Fibroblast of villous mesenchyme (primary cell): ENCODE data around the gene TLE5. TPM values are rescaled to one million over a fixed set of nuclear protein-coding genes. Genes with fewer than 3 reads are reported as not detected.

Experiments used
- DNase-seq: peaks from one replicate; pipeline ENCODE4 v3.0.0-alpha.2; 2010; ENCODE audit warnings: low read depth
- H3K4me3 ChIP-seq: 2 replicates; pipeline ENCODE4 v1.5.1; 2011; ENCODE audit warnings: low read depth, mild to moderate bottlenecking, low read length
- CTCF ChIP-seq: IDR thresholded peaks from 2 replicates; pipeline ENCODE4 v1.5.1; 2012; ENCODE audit warnings: low read depth, mild to moderate bottlenecking, low read length; ENCODE audit not compliant: insufficient read depth
- total RNA-seq: library from RNA; depleted of rRNA; stranded (reverse); fragments of >200 nt; gene quantifications from 2 replicates; pipeline ENCODE4 v1.2.3, GENCODE V29; 2012

Gene TLE5
- total RNA-seq, 1 donor: 289 TPM

GRCh38 chr19:3080286-3080685, 18.0 kb upstream of the TLE5 start:
- peak; percentile 68 for DNase-seq
- no peak for TF ChIP-seq CTCF
- H3K4me3 ChIP-seq: no peak overlapping the region

GRCh38 chr19:3079578-3079977, 17.3 kb upstream of the TLE5 start:
- no peak overlapping the region for H3K4me3 ChIP-seq
- no peak for TF ChIP-seq CTCF
- DNase-seq: no peak

- DNase-seq: no peak
- H3K4me3 ChIP-seq: no peak overlapping the region
- TF ChIP-seq CTCF: peak; percentile 90
These were observed 13.5 kb upstream of the TLE5 start for GRCh38 chr19:3075605-3076431.

GRCh38 chr19:3073931-3074595, 11.8 kb upstream of the TLE5 start:
- TF ChIP-seq CTCF: peak; percentile 34
- DNase-seq: peak; percentile 44
- no peak overlapping the region for H3K4me3 ChIP-seq

GRCh38 chr19:3073159-3073563, 10.9 kb upstream of the TLE5 start:
- DNase-seq: peak; percentile 74
- H3K4me3 ChIP-seq: no peak overlapping the region
- TF ChIP-seq CTCF: no peak

GRCh38 chr19:3071768-3072167, 9.5 kb upstream of the TLE5 start:
- TF ChIP-seq CTCF: no peak
- no peak overlapping the region for H3K4me3 ChIP-seq
- no peak for DNase-seq

- no peak for DNase-seq
- no peak overlapping the region for H3K4me3 ChIP-seq
- no peak for TF ChIP-seq CTCF
These were observed 5.8 kb upstream of the TLE5 start for GRCh38 chr19:3068071-3068470.
